ENCODE results near the gene TTLL5. TPM values are rescaled to one million over a fixed set of nuclear protein-coding genes. Genes with fewer than 3 reads are reported as not detected.

Gene TTLL5
- total RNA-seq, 1 experiment from 2014 or later, result 35.7 TPM

- Histone ChIP-seq H3K4me2 (ENCODE audit: insufficient read depth, insufficient read length, low read length) (no peak overlapping the region), H4K20me1 (ENCODE audit: control insufficient read depth, insufficient read depth, insufficient read length) (no peaks in the 10 kb centered on the region), H2BK5ac (ENCODE audit: insufficient read length, low read length) (no peak overlapping the region), H2BK120ac (ENCODE audit: low read depth, low read length, poor library complexity, severe bottlenecking) (no peak overlapping the region), H3K18ac (ENCODE audit: insufficient read length, low read depth, low read length) (no peak overlapping the region), H2BK12ac (ENCODE audit: insufficient read length, low read depth, low read length) (no peak overlapping the region), H4K8ac (replicated peaks; ENCODE audit: insufficient read length, low read depth, low read length) (no peak overlapping the region), H2BK15ac (ENCODE audit: low read depth, low read length) (no peak overlapping the region), H2AK5ac (ENCODE audit: insufficient read length, low read length) (no peak overlapping the region), H4K91ac (ENCODE audit: insufficient read length, low read depth, low read length) (no peak overlapping the region), H3K9ac (ENCODE audit: extremely low read depth, insufficient read length, low read length) (no peak overlapping the region), H2BK20ac (ENCODE audit: low read depth, low read length, poor library complexity, severe bottlenecking) (no peak overlapping the region), H3K9me3 (ENCODE audit: control insufficient read depth, low read depth, low read length) (no peaks in the 10 kb centered on the region), H4K5ac (ENCODE audit: insufficient read length, low read depth, low read length) (no peak overlapping the region), H3K79me2 (ENCODE audit: insufficient read depth, low read length) (no peaks in the 10 kb centered on the region), H3K23me2 (ENCODE audit: insufficient read length, low read depth, low read length, poor library complexity, severe bottlenecking) (no peaks in the 10 kb centered on the region), H3K4ac (ENCODE audit: low read depth, low read length) (no peak overlapping the region), H3T11ph (ENCODE audit: low read length) (no peak overlapping the region), H2AFZ (ENCODE audit: low read length) (no peak overlapping the region), H3K27me3 (ENCODE audit: insufficient read depth, low read length) (no peaks in the 10 kb centered on the region), H3K79me1 (ENCODE audit: insufficient read depth, low read depth, low read length, poor library complexity, severe bottlenecking) (no peaks in the 10 kb centered on the region), H3K56ac (ENCODE audit: insufficient read length, low read depth, low read length) (no peak overlapping the region), H3K4me1 (ENCODE audit: insufficient read depth, low read length) (no peaks in the 10 kb centered on the region), H3K14ac (ENCODE audit: insufficient read depth, low read length) (no peak overlapping the region), H3K23ac (ENCODE audit: insufficient read length, low read depth, low read length) (no peak overlapping the region), H3K27ac (ENCODE audit: insufficient read length, low read depth, low read length) (no peak overlapping the region)
- TF ChIP-seq CTCF (conservative IDR thresholded peaks at IDR 0.05), result no peak
- Mint-ChIP-seq H3K4me3 (no peak overlapping the region), H3K4me1 (no peaks in the 10 kb centered on the region), H3K36me3 (ENCODE audit: insufficient read depth in 1 of 3, low read depth in 3 of 3) (peaks cover 1 to 26% (median 22%) of the 10 kb centered on the region in 3 experiments; a peak in 5 of 7 replicates), H3K27ac (no peak overlapping the region), H3K27me3 (ENCODE audit: low read depth) (no peaks in the 10 kb centered on the region), H3K9me3 (no peaks in the 10 kb centered on the region)
- no peak for DNase-seq
- no CpG with 5 or more reads among the region's 1 CpG for WGBS (ENCODE audit: extremely low coverage, insufficient read length, low lambda C conversion rate)
Measured at GRCh38 chr14:75993567-75994041, 332.6 kb downstream of the TTLL5 start.
